ENCODE results near the gene NR2E3.

DNA sequence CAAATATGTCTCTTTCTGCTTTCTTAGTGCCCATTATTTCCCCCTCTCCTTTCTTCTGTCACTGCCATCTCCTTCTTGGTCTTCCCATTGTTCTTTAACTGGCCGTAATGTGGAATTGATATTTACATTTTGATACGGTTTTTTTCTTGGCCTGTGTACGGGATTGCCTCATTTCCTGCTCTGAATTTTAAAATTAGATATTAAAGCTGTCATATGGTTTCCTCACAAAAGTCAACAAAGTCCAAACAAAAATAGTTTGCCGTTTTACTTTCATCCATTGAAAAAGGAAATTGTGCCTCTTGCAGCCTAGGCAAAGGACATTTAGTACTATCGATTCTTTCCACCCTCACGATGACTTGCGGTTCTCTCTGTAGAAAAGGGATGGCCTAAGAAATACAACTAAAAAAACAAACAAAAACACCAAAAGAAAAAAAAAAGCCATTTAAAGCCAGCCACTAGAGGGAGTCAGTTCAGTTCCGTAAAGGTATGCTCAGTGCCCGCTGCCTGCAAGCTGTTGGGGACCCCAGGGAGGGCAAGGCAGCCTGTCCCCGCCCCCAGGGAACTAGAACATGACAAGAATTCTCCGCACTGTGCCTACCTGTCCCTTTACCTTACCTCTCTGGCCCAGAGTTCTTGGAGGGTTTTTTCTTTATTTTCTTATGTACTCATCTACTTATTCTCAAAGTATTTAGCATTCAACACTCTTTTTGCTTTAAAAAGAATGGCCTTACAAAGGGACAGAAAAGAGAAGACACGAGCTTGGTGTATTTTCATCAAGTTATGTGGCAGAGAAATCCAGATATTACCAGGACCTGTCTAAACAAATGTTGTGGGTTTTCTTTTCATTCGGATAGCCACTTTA, 30.0 kb upstream of the NR2E3 start:
- TF ChIP-seq, protein P1, sequence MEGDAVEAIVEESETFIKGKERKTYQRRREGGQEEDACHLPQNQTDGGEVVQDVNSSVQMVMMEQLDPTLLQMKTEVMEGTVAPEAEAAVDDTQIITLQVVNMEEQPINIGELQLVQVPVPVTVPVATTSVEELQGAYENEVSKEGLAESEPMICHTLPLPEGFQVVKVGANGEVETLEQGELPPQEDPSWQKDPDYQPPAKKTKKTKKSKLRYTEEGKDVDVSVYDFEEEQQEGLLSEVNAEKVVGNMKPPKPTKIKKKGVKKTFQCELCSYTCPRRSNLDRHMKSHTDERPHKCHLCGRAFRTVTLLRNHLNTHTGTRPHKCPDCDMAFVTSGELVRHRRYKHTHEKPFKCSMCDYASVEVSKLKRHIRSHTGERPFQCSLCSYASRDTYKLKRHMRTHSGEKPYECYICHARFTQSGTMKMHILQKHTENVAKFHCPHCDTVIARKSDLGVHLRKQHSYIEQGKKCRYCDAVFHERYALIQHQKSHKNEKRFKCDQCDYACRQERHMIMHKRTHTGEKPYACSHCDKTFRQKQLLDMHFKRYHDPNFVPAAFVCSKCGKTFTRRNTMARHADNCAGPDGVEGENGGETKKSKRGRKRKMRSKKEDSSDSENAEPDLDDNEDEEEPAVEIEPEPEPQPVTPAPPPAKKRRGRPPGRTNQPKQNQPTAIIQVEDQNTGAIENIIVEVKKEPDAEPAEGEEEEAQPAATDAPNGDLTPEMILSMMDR (IDR thresholded peaks at IDR 0.05) = peak; percentile 87
- TF ChIP-seq EZH2 (IDR thresholded peaks at IDR 0.05) = no peak

Measured in neural progenitor cell (in vitro differentiated cells).